RWPE2 (cell line): ENCODE measurements around the gene CCR7.

Experiments used
- ATAC-seq: fragments of 200-7000 bp; cut with Tn5 transposase; 3 replicates; pipeline ENCODE4 v1.9.1; 2021; ENCODE audit warnings: low read depth
- DNase-seq: peaks from one replicate; pipeline ENCODE4 v3.0.0-alpha.2; 2020; ENCODE audit warnings: low spot score
- H3K27ac ChIP-seq: fragments of 450-650 bp; 2 replicates; pipeline ENCODE4 v1.5.1; 2017; ENCODE audit warnings: mild to moderate bottlenecking; ENCODE audit not compliant: poor library complexity, severe bottlenecking
- H3K27me3 ChIP-seq: fragments of 250-450 bp; sonication (Bioruptor Pico); 2 replicates; pipeline ENCODE4 v1.5.1; 2021; ENCODE audit warnings: mild to moderate bottlenecking, moderate library complexity; ENCODE audit not compliant: insufficient read depth, poor library complexity, severe bottlenecking
- H3K36me3 ChIP-seq: fragments of 250-450 bp; sonication (Bioruptor Pico); 2 replicates; pipeline ENCODE4 v1.5.1; 2020; ENCODE audit warnings: low read depth, mild to moderate bottlenecking, moderate library complexity
- H3K4me1 ChIP-seq: fragments of 250-450 bp; sonication (Bioruptor Pico); 2 replicates; pipeline ENCODE4 v1.5.1; 2021; ENCODE audit warnings: mild to moderate bottlenecking, moderate library complexity; ENCODE audit not compliant: insufficient read depth, poor library complexity, severe bottlenecking
- H3K4me3 ChIP-seq: fragments of 250-450 bp; sonication (Bioruptor Pico); 2 replicates; pipeline ENCODE4 v1.5.1; 2021; ENCODE audit warnings: mild to moderate bottlenecking, moderate library complexity; ENCODE audit not compliant: severe bottlenecking
- H3K9me3 ChIP-seq: fragments of 250-450 bp; sonication (Bioruptor Pico); 2 replicates; pipeline ENCODE4 v1.5.1; 2021; ENCODE audit warnings: mild to moderate bottlenecking, moderate library complexity; ENCODE audit not compliant: severe bottlenecking
- TF ChIP-seq, protein P1 (sequence below): fragments of 450-650 bp; IDR thresholded peaks from one replicate; pipeline ENCODE4 v1.5.1; 2017; ENCODE audit warnings: mild to moderate bottlenecking, moderate library complexity; ENCODE audit not compliant: poor library complexity, severe bottlenecking

Gene CCR7

DNA sequence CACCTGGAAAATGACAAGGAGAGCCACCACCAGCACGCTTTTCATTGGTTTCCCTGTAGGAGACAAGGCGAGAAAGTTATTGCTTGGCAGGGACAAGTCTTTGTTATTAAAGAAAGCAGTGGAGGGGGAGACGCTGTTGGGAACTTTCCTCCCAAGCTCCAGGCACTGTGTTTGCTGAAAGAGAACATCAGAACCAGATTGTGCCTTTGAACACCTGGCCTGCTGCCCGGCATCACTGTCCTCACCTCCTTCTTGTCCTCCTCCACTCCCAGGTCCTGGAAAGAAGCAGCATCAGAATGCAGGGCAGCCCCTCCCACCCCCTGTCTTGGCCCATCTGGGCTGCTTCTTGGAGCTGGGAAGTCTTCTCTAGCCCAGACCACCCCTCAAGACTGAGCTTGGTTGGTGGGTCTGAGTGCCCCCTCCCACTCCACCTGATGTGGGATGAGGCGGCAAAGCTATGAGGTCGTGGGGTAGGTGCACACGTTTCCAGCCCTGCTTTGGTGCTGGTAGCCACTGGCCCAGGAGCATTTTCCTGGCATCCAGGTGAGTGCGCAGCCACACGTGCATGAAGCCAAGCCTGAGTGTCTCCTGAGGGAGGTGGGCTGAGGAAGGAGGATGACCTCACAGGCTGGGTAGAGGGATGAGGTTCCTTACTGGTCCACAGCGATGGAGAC, 6.2 kb downstream of the CCR7 start:
- DNase-seq (no peak), ATAC-seq (no peak)
- H3K36me3 ChIP-seq, result no peaks in the 10 kb centered on the region
- TF ChIP-seq, protein P1, sequence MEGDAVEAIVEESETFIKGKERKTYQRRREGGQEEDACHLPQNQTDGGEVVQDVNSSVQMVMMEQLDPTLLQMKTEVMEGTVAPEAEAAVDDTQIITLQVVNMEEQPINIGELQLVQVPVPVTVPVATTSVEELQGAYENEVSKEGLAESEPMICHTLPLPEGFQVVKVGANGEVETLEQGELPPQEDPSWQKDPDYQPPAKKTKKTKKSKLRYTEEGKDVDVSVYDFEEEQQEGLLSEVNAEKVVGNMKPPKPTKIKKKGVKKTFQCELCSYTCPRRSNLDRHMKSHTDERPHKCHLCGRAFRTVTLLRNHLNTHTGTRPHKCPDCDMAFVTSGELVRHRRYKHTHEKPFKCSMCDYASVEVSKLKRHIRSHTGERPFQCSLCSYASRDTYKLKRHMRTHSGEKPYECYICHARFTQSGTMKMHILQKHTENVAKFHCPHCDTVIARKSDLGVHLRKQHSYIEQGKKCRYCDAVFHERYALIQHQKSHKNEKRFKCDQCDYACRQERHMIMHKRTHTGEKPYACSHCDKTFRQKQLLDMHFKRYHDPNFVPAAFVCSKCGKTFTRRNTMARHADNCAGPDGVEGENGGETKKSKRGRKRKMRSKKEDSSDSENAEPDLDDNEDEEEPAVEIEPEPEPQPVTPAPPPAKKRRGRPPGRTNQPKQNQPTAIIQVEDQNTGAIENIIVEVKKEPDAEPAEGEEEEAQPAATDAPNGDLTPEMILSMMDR, result no peak
- peaks cover 7% of the 10 kb centered on the region for H3K4me1 ChIP-seq
- H3K9me3 ChIP-seq, result no peaks in the 10 kb centered on the region
- no peak overlapping the region for H3K4me3 ChIP-seq
- no peak overlapping the region for H3K27ac ChIP-seq
- no peaks in the 10 kb centered on the region for H3K27me3 ChIP-seq

DNA sequence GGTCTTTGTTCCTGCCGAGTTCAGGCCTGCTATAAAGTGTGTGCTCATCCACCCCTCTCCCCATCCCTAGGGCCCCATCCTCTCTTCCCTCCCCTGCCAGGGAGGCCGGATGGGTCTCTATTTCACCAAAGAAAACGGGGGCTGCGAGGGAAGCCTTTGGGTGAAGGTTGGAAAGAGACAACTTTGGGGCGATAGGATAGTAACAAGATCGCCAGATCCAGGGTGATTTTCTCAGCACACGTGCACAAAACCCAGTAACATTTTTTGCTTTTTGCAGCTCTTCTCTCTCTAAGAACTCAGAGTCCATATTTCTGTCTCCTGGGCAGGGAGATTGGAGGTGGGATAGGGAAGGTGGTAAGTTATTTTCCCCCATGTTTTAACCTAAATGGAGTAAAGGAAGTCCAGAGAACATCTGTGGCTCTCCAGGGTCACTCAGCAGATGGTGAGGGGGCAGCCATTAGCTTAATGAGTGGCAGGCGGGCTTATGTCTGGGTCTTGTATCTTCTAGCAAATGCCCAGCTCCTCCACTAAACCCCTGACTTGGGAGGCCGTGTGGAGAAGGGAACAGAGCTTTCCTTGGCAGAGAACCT, 6.9 kb downstream of the CCR7 start:
- H3K36me3 ChIP-seq, result no peaks in the 10 kb centered on the region
- ATAC-seq (no peak), DNase-seq (no peak)
- H3K9me3 ChIP-seq, result no peaks in the 10 kb centered on the region
- no peak overlapping the region for H3K27ac ChIP-seq
- H3K27me3 ChIP-seq, result no peaks in the 10 kb centered on the region
- TF ChIP-seq, protein P1, result no peak
- H3K4me1 ChIP-seq, result peaks cover 7% of the 10 kb centered on the region
- H3K4me3 ChIP-seq, result no peak overlapping the region

DNA sequence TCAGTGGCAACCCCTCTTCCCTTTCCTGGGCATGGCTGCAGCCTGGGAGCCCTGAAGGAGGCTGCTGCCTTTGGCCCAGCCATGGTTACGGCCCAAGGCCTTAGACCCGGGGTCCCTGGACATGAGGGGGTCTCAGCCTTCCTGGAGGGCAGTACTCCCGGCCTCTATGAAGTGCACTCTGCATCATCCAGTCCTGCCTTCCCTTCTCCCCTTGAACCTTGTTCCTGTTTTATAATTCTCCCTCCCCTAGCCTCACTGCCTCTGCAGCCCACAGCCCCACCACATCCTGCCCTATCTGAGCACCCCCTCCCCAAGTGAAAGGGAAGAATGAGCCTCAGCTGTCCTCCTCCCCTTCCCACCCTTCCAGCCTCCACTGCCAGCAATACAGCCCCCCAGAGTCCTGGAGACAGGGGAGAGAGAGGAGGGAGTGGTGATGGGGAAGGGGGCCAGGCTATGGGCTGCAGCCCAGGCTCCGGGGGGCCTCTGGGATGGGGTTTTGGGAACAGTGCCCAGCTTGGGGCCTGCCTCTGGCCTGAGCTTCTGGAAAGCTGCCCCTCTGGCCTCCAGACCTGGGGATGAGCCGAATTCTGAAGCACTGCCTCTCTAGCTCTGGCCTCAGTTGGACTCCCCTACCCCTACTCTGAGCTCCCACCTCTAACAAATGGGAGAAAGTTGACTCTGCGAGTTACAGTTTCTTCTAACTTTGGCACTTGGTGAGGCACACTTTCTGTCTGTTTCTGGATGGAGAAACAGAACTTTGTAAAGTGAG, 7.6 kb downstream of the CCR7 start:
- H3K36me3 ChIP-seq, result no peaks in the 10 kb centered on the region
- H3K4me3 ChIP-seq, result no peak overlapping the region
- DNase-seq (no peak), ATAC-seq (no peak)
- TF ChIP-seq, protein P1, result no peak
- H3K9me3 ChIP-seq, result no peaks in the 10 kb centered on the region
- H3K27ac ChIP-seq, result no peak overlapping the region
- no peaks in the 10 kb centered on the region for H3K27me3 ChIP-seq
- peaks cover 7% of the 10 kb centered on the region for H3K4me1 ChIP-seq

DNA sequence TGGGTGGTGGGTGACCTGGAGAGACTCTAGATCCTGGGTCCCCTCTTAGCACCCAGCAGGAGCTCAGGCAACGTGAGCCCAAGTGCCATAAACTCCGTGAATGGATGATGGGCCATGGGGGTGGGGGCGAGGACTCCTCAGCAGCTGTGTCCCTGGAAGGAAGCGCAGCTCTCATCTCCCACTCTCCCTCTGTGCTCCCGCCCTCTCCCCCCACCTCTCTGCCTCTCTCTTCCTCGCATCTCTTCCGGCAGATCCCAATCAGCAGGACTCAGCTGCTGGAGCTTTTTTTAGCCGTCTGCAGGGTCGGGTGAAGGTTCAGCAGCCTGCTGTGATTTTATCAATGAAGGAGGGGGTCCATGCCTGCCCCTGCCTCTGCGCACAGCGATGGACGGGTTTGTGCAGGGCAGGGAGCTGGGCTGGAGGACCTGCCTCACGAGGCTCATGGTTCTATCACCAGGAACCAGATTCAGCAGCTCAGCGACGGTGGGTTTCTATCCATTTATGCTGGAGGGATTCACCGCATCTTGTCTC, 8.3 kb downstream of the CCR7 start:
- Histone ChIP-seq H3K27ac (no peak overlapping the region), H3K27me3 (no peaks in the 10 kb centered on the region), H3K36me3 (no peaks in the 10 kb centered on the region), H3K9me3 (no peaks in the 10 kb centered on the region), H3K4me1 (peaks cover 7% of the 10 kb centered on the region), H3K4me3 (no peak overlapping the region)
- ATAC-seq (no peak), DNase-seq (no peak)
- TF ChIP-seq, protein P1, result no peak
